Activated naive CD8-positive, alpha-beta T cell (primary cell): Measurements from ENCODE around the gene MCM10.

ENCODE experiments used
- H3K27ac Mint-ChIP-seq: one replicate; pipeline ENCODE4 v1.8.0; 2021; ENCODE audit warnings: mixed read lengths
- H3K27me3 Mint-ChIP-seq: one replicate; pipeline ENCODE4 v1.8.0; 2021; ENCODE audit warnings: mixed read lengths
- H3K36me3 Mint-ChIP-seq: one replicate; pipeline ENCODE4 v1.8.0; 2021; ENCODE audit warnings: mixed read lengths
- H3K4me1 Mint-ChIP-seq: one replicate; pipeline ENCODE4 v1.8.0; 2021; ENCODE audit warnings: low read depth, mixed read lengths
- H3K4me3 Mint-ChIP-seq: one replicate; pipeline ENCODE4 v1.8.0; 2021; ENCODE audit warnings: mild to moderate bottlenecking, mixed read lengths
- H3K9me3 Mint-ChIP-seq: one replicate; pipeline ENCODE4 v1.8.0; 2021; ENCODE audit warnings: low read depth, mixed read lengths

The MCM10 gene

GRCh38 chr10:13160934-13161856, at the start of gene MCM10:
Gene MCM10 (plus strand): TSS chr10:13161558. CDS start chr10:13164203, 2,645 bp downstream.
- Mint-ChIP-seq H3K36me3 (no peaks in the 10 kb centered on the region), H3K4me1 (peaks cover 21% of the 10 kb centered on the region), H3K4me3 (peak within 1 kb of the TSS; percentile 89), H3K27ac (peak within 1 kb of the TSS; percentile 70), H3K27me3 (peaks cover 7% of the 10 kb centered on the region), H3K9me3 (no peaks in the 10 kb centered on the region)

GRCh38 chr10:13113544-13113943, 47.8 kb upstream of the MCM10 start:
- Mint-ChIP-seq H3K9me3 (no peaks in the 10 kb centered on the region), H3K4me3 (no peak overlapping the region), H3K4me1 (peaks cover 29% of the 10 kb centered on the region), H3K36me3 (peaks cover 12% of the 10 kb centered on the region), H3K27ac (no peak overlapping the region), H3K27me3 (no peaks in the 10 kb centered on the region)

GRCh38 chr10:13115832-13116803, 45.2 kb upstream of the MCM10 start:
- H3K27ac Mint-ChIP-seq = peak overlapping the region; percentile 43
- H3K9me3 Mint-ChIP-seq = no peaks in the 10 kb centered on the region
- peaks cover 16% of the 10 kb centered on the region for H3K36me3 Mint-ChIP-seq
- peak overlapping the region; percentile 9 for H3K4me3 Mint-ChIP-seq
- H3K4me1 Mint-ChIP-seq = peaks cover 14% of the 10 kb centered on the region
- no peaks in the 10 kb centered on the region for H3K27me3 Mint-ChIP-seq

GRCh38 chr10:13117841-13118783, 43.2 kb upstream of the MCM10 start:
- H3K27me3 Mint-ChIP-seq = no peaks in the 10 kb centered on the region
- H3K27ac Mint-ChIP-seq = peak overlapping the region; percentile 25
- peaks cover 25% of the 10 kb centered on the region for H3K36me3 Mint-ChIP-seq
- H3K4me1 Mint-ChIP-seq = peaks cover 14% of the 10 kb centered on the region
- no peak overlapping the region for H3K4me3 Mint-ChIP-seq
- no peaks in the 10 kb centered on the region for H3K9me3 Mint-ChIP-seq

- no peak overlapping the region for H3K4me3 Mint-ChIP-seq
- peaks cover 25% of the 10 kb centered on the region for H3K36me3 Mint-ChIP-seq
- no peak overlapping the region for H3K27ac Mint-ChIP-seq
Measured at GRCh38 chr10:13118784-13119410, 42.5 kb upstream of the MCM10 start.

GRCh38 chr10:13120786-13121499, 40.4 kb upstream of the MCM10 start:
- Mint-ChIP-seq H3K27ac (no peak overlapping the region), H3K36me3 (peaks cover 30% of the 10 kb centered on the region), H3K4me3 (no peak overlapping the region), H3K4me1 (peaks cover 12% of the 10 kb centered on the region), H3K9me3 (no peaks in the 10 kb centered on the region), H3K27me3 (no peaks in the 10 kb centered on the region)

More at GRCh38 chr10:13118784-13119410, 42.5 kb upstream of the MCM10 start:
- H3K4me1 Mint-ChIP-seq = peaks cover 14% of the 10 kb centered on the region
- H3K27me3 Mint-ChIP-seq = no peaks in the 10 kb centered on the region
- H3K9me3 Mint-ChIP-seq = no peaks in the 10 kb centered on the region

GRCh38 chr10:13121500-13121854, 39.9 kb upstream of the MCM10 start:
- Mint-ChIP-seq H3K36me3 (peaks cover 29% of the 10 kb centered on the region), H3K27ac (no peak overlapping the region), H3K9me3 (no peaks in the 10 kb centered on the region), H3K27me3 (no peaks in the 10 kb centered on the region), H3K4me3 (no peak overlapping the region), H3K4me1 (peaks cover 12% of the 10 kb centered on the region)

- Mint-ChIP-seq H3K4me3 (no peak overlapping the region), H3K27ac (no peak overlapping the region), H3K36me3 (peaks cover 39% of the 10 kb centered on the region), H3K9me3 (no peaks in the 10 kb centered on the region), H3K4me1 (no peaks in the 10 kb centered on the region), H3K27me3 (no peaks in the 10 kb centered on the region)
Measured at GRCh38 chr10:13136651-13137050, 24.7 kb upstream of the MCM10 start.

- Mint-ChIP-seq H3K36me3 (peaks cover 37% of the 10 kb centered on the region), H3K4me1 (no peaks in the 10 kb centered on the region), H3K27me3 (no peaks in the 10 kb centered on the region)
Measured at GRCh38 chr10:13139150-13139549, 22.2 kb upstream of the MCM10 start.

GRCh38 chr10:13139676-13140075, 21.7 kb upstream of the MCM10 start:
- no peak overlapping the region for H3K27ac Mint-ChIP-seq

More at GRCh38 chr10:13139150-13139549, 22.2 kb upstream of the MCM10 start:
- Mint-ChIP-seq H3K27ac (no peak overlapping the region), H3K4me3 (no peak overlapping the region), H3K9me3 (no peaks in the 10 kb centered on the region)

GRCh38 chr10:13140627-13141190, 20.6 kb upstream of the MCM10 start:
- H3K27me3 Mint-ChIP-seq = no peaks in the 10 kb centered on the region
- no peaks in the 10 kb centered on the region for H3K4me1 Mint-ChIP-seq
- peaks cover 38% of the 10 kb centered on the region for H3K36me3 Mint-ChIP-seq
- H3K27ac Mint-ChIP-seq = no peak overlapping the region
- peaks cover 12% of the 10 kb centered on the region for H3K9me3 Mint-ChIP-seq
- H3K4me3 Mint-ChIP-seq = no peak overlapping the region

More at GRCh38 chr10:13139676-13140075, 21.7 kb upstream of the MCM10 start:
- H3K27me3 Mint-ChIP-seq = no peaks in the 10 kb centered on the region
- peaks cover 5% of the 10 kb centered on the region for H3K9me3 Mint-ChIP-seq
- no peak overlapping the region for H3K4me3 Mint-ChIP-seq
- H3K36me3 Mint-ChIP-seq = peaks cover 38% of the 10 kb centered on the region
- no peaks in the 10 kb centered on the region for H3K4me1 Mint-ChIP-seq

GRCh38 chr10:13143766-13144165, 17.6 kb upstream of the MCM10 start:
- Mint-ChIP-seq H3K27me3 (no peaks in the 10 kb centered on the region), H3K4me1 (no peaks in the 10 kb centered on the region), H3K27ac (no peak overlapping the region), H3K9me3 (peaks cover 12% of the 10 kb centered on the region), H3K4me3 (no peak overlapping the region), H3K36me3 (peaks cover 30% of the 10 kb centered on the region)

- H3K9me3 Mint-ChIP-seq = peaks cover 12% of the 10 kb centered on the region
- peaks cover 25% of the 10 kb centered on the region for H3K36me3 Mint-ChIP-seq
- H3K27ac Mint-ChIP-seq = no peak overlapping the region
- H3K27me3 Mint-ChIP-seq = no peaks in the 10 kb centered on the region
- H3K4me1 Mint-ChIP-seq = no peaks in the 10 kb centered on the region
- H3K4me3 Mint-ChIP-seq = no peak overlapping the region
Measured at GRCh38 chr10:13144814-13145213, 16.5 kb upstream of the MCM10 start.
